CD14-positive monocyte (primary cell): ENCODE measurements around the gene PAFAH1B1. TPM values are rescaled to one million over a fixed set of nuclear protein-coding genes. Genes with fewer than 3 reads are reported as not detected.

ENCODE experiments used
- DNase-seq, 3 donors: peaks; one replicate each; pipeline ENCODE4 v3.0.0-alpha.2; 2011 to 2022
- H2AFZ ChIP-seq: 2 replicates; pipeline ENCODE4 v1.6.0; 2012; ENCODE audit warnings: mild to moderate bottlenecking, low read depth, low read length, inconsistent platforms; ENCODE audit not compliant: insufficient read depth, poor library complexity, severe bottlenecking
- H3K27ac ChIP-seq, 2 donors: 1 replicate in 1 of 2; 2 replicates in 1 of 2; pipeline ENCODE4 v1.5.1; 2012 to 2013; ENCODE audit warnings: low read length in 2 of 2, control low read depth in 1 of 2, inconsistent platforms in 1 of 2, low read depth in 1 of 2, mild to moderate bottlenecking in 1 of 2
- H3K27me3 ChIP-seq, 2 donors: one replicate each; pipeline versions ENCODE4 v1.6.0 to v1.6.1; 2011 to 2013; ENCODE audit warnings: low read length in 2 of 2; ENCODE audit not compliant: control insufficient read depth in 2 of 2, insufficient read depth in 2 of 2
- H3K36me3 ChIP-seq, 2 donors: replicated peaks in 1 of 2; 1 replicate in 1 of 2; 2 replicates in 1 of 2; pipeline versions ENCODE4 v1.5.1 to v1.6.1; 2012 to 2013; ENCODE audit warnings: low read length in 2 of 2, control low read depth in 1 of 2, inconsistent platforms in 1 of 2, mild to moderate bottlenecking in 1 of 2; ENCODE audit not compliant: insufficient read depth in 2 of 2, control insufficient read depth in 1 of 2
- H3K4me1 ChIP-seq, 2 donors: 1 replicate in 1 of 2; 2 replicates in 1 of 2; pipeline versions ENCODE4 v1.5.1 to v1.6.1; 2012 to 2013; ENCODE audit warnings: low read length in 2 of 2, control low read depth in 1 of 2, inconsistent platforms in 1 of 2, mild to moderate bottlenecking in 1 of 2, moderate library complexity in 1 of 2; ENCODE audit not compliant: insufficient read depth in 2 of 2, control insufficient read depth in 1 of 2
- H3K4me2 ChIP-seq: replicated peaks from 2 replicates; pipeline ENCODE3; 2012; ENCODE audit warnings: low read length, moderate library complexity, mild to moderate bottlenecking; ENCODE audit not compliant: poor library complexity, severe bottlenecking; ENCODE audit errors: extremely low read depth
- H3K4me3 ChIP-seq, 3 experiments: fragments of 200-600 bp in 1 of 3; sonication (generic) in 1 of 3; replicated peaks in 1 of 3; 1 replicate in 2 of 3; 2 replicates in 1 of 3; pipeline ENCODE4 v1.5.1; 2011 to 2013; ENCODE audit warnings: low read length in 3 of 3, mild to moderate bottlenecking in 3 of 3, control low read depth in 2 of 3, low read depth in 2 of 3, inconsistent platforms in 1 of 3, moderate library complexity in 1 of 3
- H3K79me2 ChIP-seq: 2 replicates; pipeline ENCODE4 v1.6.0; 2012; ENCODE audit warnings: mild to moderate bottlenecking, control low read depth, inconsistent platforms, low read length, moderate library complexity; ENCODE audit not compliant: insufficient read depth
- H3K9ac ChIP-seq: 2 replicates; pipeline ENCODE4 v1.6.0; 2017; ENCODE audit warnings: low read length, mild to moderate bottlenecking; ENCODE audit not compliant: insufficient read depth, poor library complexity, severe bottlenecking
- H3K9me3 ChIP-seq, 2 donors: replicated peaks in 1 of 2; 1 replicate in 1 of 2; 2 replicates in 1 of 2; pipeline versions ENCODE4 v1.5.1 to v1.6.1; 2012 to 2013; ENCODE audit warnings: low read length in 2 of 2, control low read depth in 1 of 2; ENCODE audit not compliant: control insufficient read depth in 1 of 2, insufficient read depth in 1 of 2
- H4K20me1 ChIP-seq: 2 replicates; pipeline ENCODE4 v1.6.0; 2012; ENCODE audit warnings: mild to moderate bottlenecking, low read length, control low read depth, moderate library complexity; ENCODE audit not compliant: insufficient read depth
- H3K27ac Mint-ChIP-seq, 7 donors: one replicate each; pipeline ENCODE4 v1.8.0; 2020; ENCODE audit warnings: mild to moderate bottlenecking in 7 of 7, mixed read lengths in 7 of 7, moderate library complexity in 6 of 7, inconsistent platforms in 2 of 7
- H3K27me3 Mint-ChIP-seq, 3 donors: one replicate each; pipeline ENCODE4 v1.8.0; 2021 to 2022; ENCODE audit warnings: low read depth in 3 of 3, mild to moderate bottlenecking in 3 of 3, mixed read lengths in 3 of 3, moderate library complexity in 3 of 3, inconsistent platforms in 1 of 3
- H3K36me3 Mint-ChIP-seq, 2 donors: one replicate each; pipeline ENCODE4 v1.8.0; 2020; ENCODE audit warnings: mixed read lengths in 2 of 2, inconsistent platforms in 1 of 2, mild to moderate bottlenecking in 1 of 2
- H3K4me1 Mint-ChIP-seq: one replicate; pipeline ENCODE4 v1.8.0; 2020; ENCODE audit warnings: mild to moderate bottlenecking, mixed read lengths
- H3K4me3 Mint-ChIP-seq, 2 donors: one replicate each; pipeline ENCODE4 v1.8.0; 2020; ENCODE audit warnings: mild to moderate bottlenecking in 2 of 2, mixed read lengths in 2 of 2, moderate library complexity in 1 of 2
- H3K9me3 Mint-ChIP-seq, 7 donors: one replicate each; pipeline ENCODE4 v1.8.0; 2020 to 2022; ENCODE audit warnings: mixed read lengths in 7 of 7, mild to moderate bottlenecking in 6 of 7, moderate library complexity in 6 of 7, inconsistent platforms in 2 of 7
- WGBS: methylation state at CpG from one replicate; pipeline ENCODE4 v1.1.5; 2013; ENCODE audit warnings: missing lambda C conversion rate; ENCODE audit not compliant: insufficient coverage; 5-methylcytosine and 5-hydroxymethylcytosine counted together
- intact Hi-C, 2 donors: fragments of 100-400 bp; cut with micrococcal nuclease; formaldehyde crosslinking; loops; one replicate each; pipeline versions ENCODE4 v1.15.0 to v1.15.1; 2023
- polyA plus RNA-seq, 3 donors: library from polyadenylated mRNA; depleted of rRNA in 1 of 3; unstranded in 2 of 3; stranded (reverse) in 1 of 3; fragments of 300-500 nt in 2 of 3; fragments of >200 nt in 1 of 3; fragmentation: Illumina TruSeq in 2 of 3; gene quantifications; 1 replicate in 2 of 3; 2 replicates in 1 of 3; pipeline ENCODE4 v1.2.3, GENCODE V29; 2012 to 2021
- TF ChIP-seq, protein P1 (sequence below): fragments of 200-600 bp; IDR thresholded peaks from one replicate; pipeline ENCODE4 v1.8.0; 2022; ENCODE audit warnings: antibody characterized with exemption, mild to moderate bottlenecking

Gene PAFAH1B1
- polyA plus RNA-seq, 3 donors = 9.1 to 51.8 (median 17.1) TPM

DNA sequence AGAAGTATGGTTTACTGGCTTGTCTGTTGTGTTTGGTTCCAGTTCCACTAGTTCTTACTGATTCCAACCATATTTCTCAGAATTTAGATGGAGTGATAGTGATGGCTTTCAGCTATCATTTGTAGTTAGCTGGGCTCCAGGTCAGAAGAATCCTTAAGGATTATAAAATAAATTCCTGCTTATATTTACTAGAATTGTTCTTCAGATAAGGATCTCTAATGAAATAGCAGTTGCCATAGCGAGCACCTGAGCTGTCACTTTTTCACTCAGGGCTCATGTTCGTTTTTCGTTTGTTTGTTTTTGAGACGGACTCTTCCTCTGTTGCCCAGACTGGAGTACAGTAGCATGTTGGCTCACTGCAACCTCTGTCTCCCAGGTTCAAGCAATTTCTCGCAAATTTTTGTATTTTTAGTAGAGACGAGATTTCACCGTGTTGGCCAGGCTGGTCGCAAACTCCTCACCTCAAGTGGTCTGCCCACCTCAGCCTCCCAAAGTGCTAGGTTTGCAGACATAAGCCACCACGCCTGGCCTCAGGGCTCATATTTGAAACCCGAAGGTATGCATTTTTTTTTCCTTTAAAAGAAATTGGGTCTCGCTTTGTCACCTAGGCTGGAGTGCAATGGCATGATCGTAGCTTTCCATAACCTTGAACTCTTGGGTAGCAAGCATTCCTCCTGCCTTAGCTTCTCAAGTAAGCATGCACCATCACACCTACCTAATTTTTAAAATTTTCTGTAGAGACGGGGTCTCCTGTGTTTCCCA lies 42.9 kb downstream of the PAFAH1B1 start:
- Histone ChIP-seq H3K36me3 (peaks cover 28 to 67% of the 10 kb centered on the region in 2 donors), H3K9ac (no peak overlapping the region), H3K4me1 (no peaks in the 10 kb centered on the region), H3K9me3 (no peaks in the 10 kb centered on the region), H3K79me2 (peaks cover 94% of the 10 kb centered on the region), H2AFZ (no peak overlapping the region), H3K4me3 (no peak overlapping the region), H4K20me1 (peaks cover 99% of the 10 kb centered on the region), H3K27me3 (no peaks in the 10 kb centered on the region), H3K4me2 (no peak overlapping the region), H3K27ac (no peak overlapping the region)
- intact Hi-C loops = no loop called here
- no peak for DNase-seq
- TF ChIP-seq, protein P1, sequence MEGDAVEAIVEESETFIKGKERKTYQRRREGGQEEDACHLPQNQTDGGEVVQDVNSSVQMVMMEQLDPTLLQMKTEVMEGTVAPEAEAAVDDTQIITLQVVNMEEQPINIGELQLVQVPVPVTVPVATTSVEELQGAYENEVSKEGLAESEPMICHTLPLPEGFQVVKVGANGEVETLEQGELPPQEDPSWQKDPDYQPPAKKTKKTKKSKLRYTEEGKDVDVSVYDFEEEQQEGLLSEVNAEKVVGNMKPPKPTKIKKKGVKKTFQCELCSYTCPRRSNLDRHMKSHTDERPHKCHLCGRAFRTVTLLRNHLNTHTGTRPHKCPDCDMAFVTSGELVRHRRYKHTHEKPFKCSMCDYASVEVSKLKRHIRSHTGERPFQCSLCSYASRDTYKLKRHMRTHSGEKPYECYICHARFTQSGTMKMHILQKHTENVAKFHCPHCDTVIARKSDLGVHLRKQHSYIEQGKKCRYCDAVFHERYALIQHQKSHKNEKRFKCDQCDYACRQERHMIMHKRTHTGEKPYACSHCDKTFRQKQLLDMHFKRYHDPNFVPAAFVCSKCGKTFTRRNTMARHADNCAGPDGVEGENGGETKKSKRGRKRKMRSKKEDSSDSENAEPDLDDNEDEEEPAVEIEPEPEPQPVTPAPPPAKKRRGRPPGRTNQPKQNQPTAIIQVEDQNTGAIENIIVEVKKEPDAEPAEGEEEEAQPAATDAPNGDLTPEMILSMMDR = no peak
- Mint-ChIP-seq H3K9me3 (no peaks in the 10 kb centered on the region), H3K36me3 (peaks cover 30 to 79% of the 10 kb centered on the region in 2 donors), H3K27me3 (peaks cover 0 to 1% (median 0%) of the 10 kb centered on the region in 3 donors), H3K4me1 (peaks cover 14% of the 10 kb centered on the region), H3K4me3 (no peak overlapping the region), H3K27ac (peak overlapping the region in 2 of 7 donors; percentile 12 to 50)
- WGBS = 97% methylated on average over 12 of the region's 13 CpGs

DNA sequence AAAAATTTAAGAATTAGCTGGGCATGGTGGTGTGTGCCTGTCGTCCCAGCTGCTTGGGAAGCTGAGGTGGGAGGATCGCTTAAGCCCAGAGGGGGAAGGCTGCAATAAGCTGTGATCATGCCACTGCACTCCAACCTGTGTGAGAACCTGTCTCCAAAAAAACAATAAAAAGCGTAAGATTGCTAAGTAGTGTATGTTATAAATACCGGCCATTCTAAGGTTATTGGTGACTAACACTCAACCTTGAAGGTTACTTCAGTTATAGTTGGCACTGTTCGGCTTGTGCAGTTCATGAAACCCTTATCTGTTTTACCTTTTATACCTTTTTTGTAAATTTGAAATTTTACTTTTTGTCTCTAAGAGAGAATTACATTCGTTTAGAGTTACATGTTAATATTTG lies 44.0 kb downstream of the PAFAH1B1 start:
- WGBS = 100% methylated on average over 1 of the region's 6 CpGs
- Histone ChIP-seq H3K79me2 (peaks cover 94% of the 10 kb centered on the region), H3K9ac (no peak overlapping the region), H3K4me1 (no peaks in the 10 kb centered on the region), H3K27ac (no peak overlapping the region), H3K9me3 (no peaks in the 10 kb centered on the region), H3K4me3 (no peak overlapping the region), H4K20me1 (peaks cover 98% of the 10 kb centered on the region), H3K27me3 (no peaks in the 10 kb centered on the region), H3K4me2 (no peak overlapping the region), H2AFZ (no peak overlapping the region), H3K36me3 (peaks cover 38 to 78% of the 10 kb centered on the region in 2 donors)
- Mint-ChIP-seq H3K27me3 (peaks cover 0 to 1% (median 0%) of the 10 kb centered on the region in 3 donors), H3K4me1 (peaks cover 7% of the 10 kb centered on the region), H3K9me3 (no peaks in the 10 kb centered on the region), H3K36me3 (peaks cover 40 to 83% of the 10 kb centered on the region in 2 donors), H3K4me3 (no peak overlapping the region), H3K27ac (peak overlapping the region in 1 of 7 donors; percentile 61)
- DNase-seq = no peak
- TF ChIP-seq, protein P1 = no peak
- intact Hi-C loops = no loop called here
